DOHH2 (cell line): ENCODE data around the gene BIN1.
A peak's percentile ranks its signal among the peaks of the same experiment; 100 is the strongest.

ENCODE experiments used
- H3F3A ChIP-seq: fragments of 200-600 bp; sonication (generic), shearing (Covaris generic); 2 replicates; pipeline ENCODE4 v1.6.0; 2016; ENCODE audit warnings: antibody characterized with exemption, mild to moderate bottlenecking; ENCODE audit not compliant: control insufficient read depth, insufficient read depth
- H3K27ac ChIP-seq: fragments of 200-600 bp; sonication (generic); 2 replicates; pipeline ENCODE4 v1.5.1; 2014; ENCODE audit warnings: low read depth, mild to moderate bottlenecking, low read length, moderate library complexity
- H3K27me3 ChIP-seq: fragments of 200-600 bp; sonication (generic); 2 replicates; pipeline ENCODE4 v1.6.1; 2014; ENCODE audit warnings: mild to moderate bottlenecking, low read length, mixed read lengths; ENCODE audit not compliant: control insufficient read depth
- H3K36me3 ChIP-seq: fragments of 200-600 bp; sonication (generic); 2 replicates; pipeline ENCODE4 v1.6.1; 2014; ENCODE audit warnings: mild to moderate bottlenecking, low read length, moderate library complexity, mixed read lengths; ENCODE audit not compliant: control insufficient read depth
- H3K4me1 ChIP-seq: fragments of 200-600 bp; sonication (generic); 2 replicates; pipeline ENCODE4 v1.6.1; 2014; ENCODE audit warnings: mild to moderate bottlenecking, low read length, mixed read lengths; ENCODE audit not compliant: control insufficient read depth
- H3K4me2 ChIP-seq: fragments of 200-600 bp; sonication (generic); 2 replicates; pipeline ENCODE4 v1.6.0; 2014; ENCODE audit warnings: mild to moderate bottlenecking, low read length, moderate library complexity
- H3K4me3 ChIP-seq: fragments of 200-600 bp; sonication (generic); 2 replicates; pipeline ENCODE4 v1.5.1; 2014; ENCODE audit warnings: mild to moderate bottlenecking, low read length, mixed read lengths
- H3K79me2 ChIP-seq: fragments of 200-600 bp; sonication (generic); 2 replicates; pipeline ENCODE4 v1.6.1; 2014; ENCODE audit warnings: mild to moderate bottlenecking, low read length, mixed read lengths; ENCODE audit not compliant: control insufficient read depth
- H3K9me2 ChIP-seq: fragments of 200-600 bp; sonication (generic); replicated peaks from 2 replicates; pipeline ENCODE4 v1.6.1; 2014; ENCODE audit warnings: mild to moderate bottlenecking, low read length, mixed read lengths; ENCODE audit not compliant: control insufficient read depth
- H3K9me3 ChIP-seq: fragments of 200-600 bp; sonication (generic); 2 replicates; pipeline ENCODE4 v1.6.1; 2014; ENCODE audit warnings: antibody characterized with exemption, low read length, mixed read lengths; ENCODE audit not compliant: control insufficient read depth, insufficient read depth
- H4K20me1 ChIP-seq: fragments of 200-600 bp; sonication (generic); 2 replicates; pipeline ENCODE4 v1.6.0; 2014; ENCODE audit warnings: low read depth, mild to moderate bottlenecking, antibody characterized with exemption, low read length, moderate library complexity; ENCODE audit not compliant: control insufficient read depth, insufficient read depth
- EZH2phosphoT487 ChIP-seq: fragments of 200-600 bp; sonication (generic); IDR thresholded peaks from 2 replicates; pipeline ENCODE4 v1.6.1; 2017; ENCODE audit warnings: borderline replicate concordance, mild to moderate bottlenecking, antibody characterized with exemption, low read length, moderate library complexity, mixed read lengths
- TF ChIP-seq, protein P1 (sequence below): fragments of 200-600 bp; sonication (generic); IDR thresholded peaks from one replicate; pipeline ENCODE4 v1.5.1; 2014; ENCODE audit warnings: antibody characterized with exemption, mild to moderate bottlenecking, low read depth, low read length; ENCODE audit not compliant: poor library complexity, severe bottlenecking

BIN1 gene

DNA sequence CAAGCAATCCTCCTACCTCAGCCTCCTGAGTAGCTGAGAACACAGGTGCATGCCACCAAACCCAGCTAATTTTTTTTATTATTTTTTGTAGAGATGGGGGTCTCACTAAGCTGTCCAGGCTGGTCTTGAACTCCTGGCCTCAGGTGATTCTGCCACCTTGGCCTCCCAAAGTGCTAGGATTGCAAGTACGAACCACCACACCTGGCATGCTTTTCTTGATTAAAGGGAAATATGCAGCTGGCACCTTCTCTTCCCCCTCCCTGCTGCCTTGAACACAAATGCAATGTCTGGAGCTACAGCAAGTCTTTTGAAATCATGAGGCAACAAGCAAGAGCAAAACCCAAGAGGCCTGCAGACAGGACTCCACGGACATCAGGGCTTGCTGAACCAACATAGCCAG, 26.8 kb upstream of the BIN1 start:
- Histone ChIP-seq H3K9me2 (no peaks in the 10 kb centered on the region), H3K4me1 (peaks cover 1% of the 10 kb centered on the region), H3K9me3 (no peaks in the 10 kb centered on the region), H3K36me3 (no peaks in the 10 kb centered on the region), H3K4me3 (no peak overlapping the region), H4K20me1 (no peaks in the 10 kb centered on the region), H3K27me3 (no peaks in the 10 kb centered on the region), H3K4me2 (no peak overlapping the region), H3K79me2 (no peaks in the 10 kb centered on the region), H3F3A (no peaks in the 10 kb centered on the region), H3K27ac (no peak overlapping the region)
- TF ChIP-seq, protein P1, sequence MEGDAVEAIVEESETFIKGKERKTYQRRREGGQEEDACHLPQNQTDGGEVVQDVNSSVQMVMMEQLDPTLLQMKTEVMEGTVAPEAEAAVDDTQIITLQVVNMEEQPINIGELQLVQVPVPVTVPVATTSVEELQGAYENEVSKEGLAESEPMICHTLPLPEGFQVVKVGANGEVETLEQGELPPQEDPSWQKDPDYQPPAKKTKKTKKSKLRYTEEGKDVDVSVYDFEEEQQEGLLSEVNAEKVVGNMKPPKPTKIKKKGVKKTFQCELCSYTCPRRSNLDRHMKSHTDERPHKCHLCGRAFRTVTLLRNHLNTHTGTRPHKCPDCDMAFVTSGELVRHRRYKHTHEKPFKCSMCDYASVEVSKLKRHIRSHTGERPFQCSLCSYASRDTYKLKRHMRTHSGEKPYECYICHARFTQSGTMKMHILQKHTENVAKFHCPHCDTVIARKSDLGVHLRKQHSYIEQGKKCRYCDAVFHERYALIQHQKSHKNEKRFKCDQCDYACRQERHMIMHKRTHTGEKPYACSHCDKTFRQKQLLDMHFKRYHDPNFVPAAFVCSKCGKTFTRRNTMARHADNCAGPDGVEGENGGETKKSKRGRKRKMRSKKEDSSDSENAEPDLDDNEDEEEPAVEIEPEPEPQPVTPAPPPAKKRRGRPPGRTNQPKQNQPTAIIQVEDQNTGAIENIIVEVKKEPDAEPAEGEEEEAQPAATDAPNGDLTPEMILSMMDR = no peak
- no peak for TF ChIP-seq EZH2phosphoT487

- H3K27me3 ChIP-seq = no peaks in the 10 kb centered on the region
- H3K9me2 ChIP-seq = no peaks in the 10 kb centered on the region
- no peak overlapping the region for H3K4me2 ChIP-seq
- peaks cover 30% of the 10 kb centered on the region for H3K4me1 ChIP-seq
- no peak overlapping the region for H3K4me3 ChIP-seq
- no peaks in the 10 kb centered on the region for H3K79me2 ChIP-seq
- no peaks in the 10 kb centered on the region for H3F3A ChIP-seq
- TF ChIP-seq EZH2phosphoT487 = no peak
- TF ChIP-seq, protein P1 = no peak
- no peaks in the 10 kb centered on the region for H3K36me3 ChIP-seq
- no peaks in the 10 kb centered on the region for H4K20me1 ChIP-seq
- H3K9me3 ChIP-seq = no peaks in the 10 kb centered on the region
- H3K27ac ChIP-seq = no peak overlapping the region
Observed at GRCh38 chr2:127130421-127130820, 23.5 kb upstream of the BIN1 start.

- no peak overlapping the region for H3K4me3 ChIP-seq
- no peaks in the 10 kb centered on the region for H3F3A ChIP-seq
- H3K27me3 ChIP-seq = no peaks in the 10 kb centered on the region
- H3K27ac ChIP-seq = no peak overlapping the region
- no peak overlapping the region for H3K4me2 ChIP-seq
- no peaks in the 10 kb centered on the region for H3K36me3 ChIP-seq
- no peaks in the 10 kb centered on the region for H3K9me3 ChIP-seq
- no peaks in the 10 kb centered on the region for H3K79me2 ChIP-seq
- peaks cover 32% of the 10 kb centered on the region for H3K4me1 ChIP-seq
- H3K9me2 ChIP-seq = no peaks in the 10 kb centered on the region
- TF ChIP-seq, protein P1 = no peak
- no peak for TF ChIP-seq EZH2phosphoT487
- no peaks in the 10 kb centered on the region for H4K20me1 ChIP-seq
Observed at GRCh38 chr2:127129937-127130336, 23.0 kb upstream of the BIN1 start.

- TF ChIP-seq, protein P1 = no peak
- TF ChIP-seq EZH2phosphoT487 = no peak
- no peaks in the 10 kb centered on the region for H3K27me3 ChIP-seq
- H4K20me1 ChIP-seq = no peaks in the 10 kb centered on the region
- H3K36me3 ChIP-seq = no peaks in the 10 kb centered on the region
- H3K9me3 ChIP-seq = no peaks in the 10 kb centered on the region
- H3K4me1 ChIP-seq = peaks cover 32% of the 10 kb centered on the region
- no peak overlapping the region for H3K27ac ChIP-seq
- H3K9me2 ChIP-seq = no peaks in the 10 kb centered on the region
- H3K4me3 ChIP-seq = no peak overlapping the region
- H3K79me2 ChIP-seq = no peaks in the 10 kb centered on the region
- H3K4me2 ChIP-seq = peak overlapping the region; percentile 43
- H3F3A ChIP-seq = no peaks in the 10 kb centered on the region
Observed at GRCh38 chr2:127128445-127128904, 21.5 kb upstream of the BIN1 start.
